Endodermal cell (in vitro differentiated cells): ENCODE results near the gene ACTR6. TPM values are rescaled to one million over a fixed set of nuclear protein-coding genes. Genes with fewer than 3 reads are reported as not detected.

ENCODE experiments used
- DNase-seq: peaks from one replicate; pipeline ENCODE4 v3.0.0-alpha.2; 2017
- H3K27ac ChIP-seq: 2 replicates; pipeline ENCODE4 v1.5.1; 2013; ENCODE audit warnings: mild to moderate bottlenecking, low read depth, low read length, moderate library complexity
- H3K27me3 ChIP-seq: 2 replicates; pipeline ENCODE4 v1.6.1; 2013; ENCODE audit warnings: mild to moderate bottlenecking, low read length, moderate library complexity; ENCODE audit not compliant: insufficient read depth, control insufficient read depth, poor library complexity, severe bottlenecking
- H3K36me3 ChIP-seq: 2 replicates; pipeline ENCODE4 v1.7.0; 2013; ENCODE audit warnings: mild to moderate bottlenecking, low read length, moderate library complexity; ENCODE audit not compliant: control insufficient read depth, insufficient read depth
- H3K4me1 ChIP-seq: one replicate; pipeline ENCODE4 v1.7.0; 2013; ENCODE audit warnings: low read length; ENCODE audit not compliant: control insufficient read depth, insufficient read depth
- H3K4me3 ChIP-seq: 2 replicates; pipeline ENCODE4 v1.5.1; 2013; ENCODE audit warnings: mild to moderate bottlenecking, low read length, moderate library complexity
- H3K9ac ChIP-seq: 2 replicates; pipeline ENCODE4 v1.6.1; 2013; ENCODE audit warnings: mild to moderate bottlenecking, low read length, moderate library complexity; ENCODE audit not compliant: poor library complexity, severe bottlenecking; ENCODE audit errors: extremely low read depth
- H3K9me3 ChIP-seq: 2 replicates; pipeline ENCODE4 v1.6.1; 2013; ENCODE audit warnings: mild to moderate bottlenecking, low read length, moderate library complexity; ENCODE audit not compliant: control insufficient read depth
- H3K27ac Mint-ChIP-seq: 2 replicates; pipeline ENCODE4 v1.8.0; 2020; ENCODE audit warnings: mixed read lengths
- H3K27me3 Mint-ChIP-seq: 2 replicates; pipeline ENCODE4 v1.8.0; 2021; ENCODE audit warnings: mild to moderate bottlenecking, mixed read lengths; ENCODE audit not compliant: insufficient read depth
- H3K36me3 Mint-ChIP-seq: 2 replicates; pipeline ENCODE4 v1.8.0; 2020; ENCODE audit warnings: low read depth, mixed read lengths
- H3K4me1 Mint-ChIP-seq: 2 replicates; pipeline ENCODE4 v1.8.0; 2020; ENCODE audit warnings: mixed read lengths
- H3K4me3 Mint-ChIP-seq: 2 replicates; pipeline ENCODE4 v1.8.0; 2020; ENCODE audit warnings: mild to moderate bottlenecking, moderate library complexity, mixed read lengths
- H3K9me3 Mint-ChIP-seq: 2 replicates; pipeline ENCODE4 v1.8.0; 2020; ENCODE audit warnings: mild to moderate bottlenecking, mixed read lengths
- WGBS, 2 experiments: methylation state at CpG; one replicate each; pipeline versions ENCODE4 v1.1.5 to v1.1.7; 2013; ENCODE audit warnings: missing lambda C conversion rate in 2 of 2, mixed read lengths in 1 of 2; ENCODE audit not compliant: insufficient coverage in 1 of 2, insufficient read length in 1 of 2; 5-methylcytosine and 5-hydroxymethylcytosine counted together
- total RNA-seq, 2 donors: library from RNA; stranded (reverse); fragmentation: NEBNext Ultra II Directional in 1 of 2; extraction: Animal tissue kit (Norgen Biotek cat#: 25700) in 1 of 2; gene quantifications; 2 replicates in 1 of 2; 3 replicates in 1 of 2; pipeline ENCODE4 v1.2.1, GENCODE V29; 2021
- TF ChIP-seq, protein P1 (sequence below): fragments of 200-600 bp; sonication (generic); conservative IDR thresholded peaks from 2 replicates; pipeline ENCODE4 v1.5.0; 2021; ENCODE audit warnings: antibody characterized with exemption, mild to moderate bottlenecking

ACTR6 gene
- total RNA-seq, 2 donors from 2014 or later, result 39.4 to 47.8 TPM

- Mint-ChIP-seq H3K4me3 (no peak overlapping the region), H3K4me1 (no peaks in the 10 kb centered on the region), H3K27me3 (no peaks in the 10 kb centered on the region), H3K27ac (no peak overlapping the region), H3K9me3 (no peaks in the 10 kb centered on the region), H3K36me3 (peaks cover 9% of the 10 kb centered on the region)
- WGBS, 2 experiments, result 88 to 90% methylated on average over 1 to 2 of the region's 2 CpGs
- Histone ChIP-seq H3K9ac (no peak overlapping the region), H3K27me3 (no peaks in the 10 kb centered on the region), H3K4me3 (no peak overlapping the region), H3K9me3 (no peaks in the 10 kb centered on the region), H3K36me3 (peaks cover 10% of the 10 kb centered on the region), H3K27ac (no peak overlapping the region), H3K4me1 (no peaks in the 10 kb centered on the region)
- TF ChIP-seq, protein P1, sequence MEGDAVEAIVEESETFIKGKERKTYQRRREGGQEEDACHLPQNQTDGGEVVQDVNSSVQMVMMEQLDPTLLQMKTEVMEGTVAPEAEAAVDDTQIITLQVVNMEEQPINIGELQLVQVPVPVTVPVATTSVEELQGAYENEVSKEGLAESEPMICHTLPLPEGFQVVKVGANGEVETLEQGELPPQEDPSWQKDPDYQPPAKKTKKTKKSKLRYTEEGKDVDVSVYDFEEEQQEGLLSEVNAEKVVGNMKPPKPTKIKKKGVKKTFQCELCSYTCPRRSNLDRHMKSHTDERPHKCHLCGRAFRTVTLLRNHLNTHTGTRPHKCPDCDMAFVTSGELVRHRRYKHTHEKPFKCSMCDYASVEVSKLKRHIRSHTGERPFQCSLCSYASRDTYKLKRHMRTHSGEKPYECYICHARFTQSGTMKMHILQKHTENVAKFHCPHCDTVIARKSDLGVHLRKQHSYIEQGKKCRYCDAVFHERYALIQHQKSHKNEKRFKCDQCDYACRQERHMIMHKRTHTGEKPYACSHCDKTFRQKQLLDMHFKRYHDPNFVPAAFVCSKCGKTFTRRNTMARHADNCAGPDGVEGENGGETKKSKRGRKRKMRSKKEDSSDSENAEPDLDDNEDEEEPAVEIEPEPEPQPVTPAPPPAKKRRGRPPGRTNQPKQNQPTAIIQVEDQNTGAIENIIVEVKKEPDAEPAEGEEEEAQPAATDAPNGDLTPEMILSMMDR, result no peak
- no peak for DNase-seq
These were observed 21.4 kb upstream of the ACTR6 start for GRCh38 chr12:100179252-100179651.

DNA sequence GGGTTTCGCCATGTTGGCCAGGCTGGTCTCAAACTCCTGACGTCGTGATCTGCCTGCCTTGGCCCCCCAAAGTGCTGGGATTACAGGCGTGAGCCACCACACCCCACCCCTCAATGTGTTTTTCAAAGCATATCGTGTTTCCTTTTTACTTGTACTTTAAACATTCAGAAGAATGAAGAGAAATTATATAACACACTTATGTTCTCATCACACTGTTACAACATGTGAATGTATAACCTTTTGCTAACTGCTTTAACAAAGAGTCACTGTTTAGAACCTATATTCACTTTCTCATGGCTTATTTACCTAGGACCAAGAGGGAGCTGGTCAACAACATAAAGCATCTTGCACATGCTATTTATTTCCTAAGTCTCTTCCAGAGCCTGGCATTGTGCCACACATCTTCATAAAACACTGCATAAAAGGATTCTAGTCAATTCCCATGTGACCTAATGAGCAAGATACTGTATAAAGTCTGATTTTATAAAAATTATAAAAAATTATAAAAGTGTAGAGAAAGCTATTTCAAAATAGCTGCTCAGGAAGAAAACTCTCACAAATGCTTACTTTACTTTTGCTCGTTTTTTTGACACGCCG, 16.0 kb upstream of the ACTR6 start:
- Histone ChIP-seq H3K9ac (no peak overlapping the region), H3K27ac (no peak overlapping the region), H3K4me1 (peaks cover 7% of the 10 kb centered on the region), H3K9me3 (no peaks in the 10 kb centered on the region), H3K27me3 (no peaks in the 10 kb centered on the region), H3K36me3 (peaks cover 4% of the 10 kb centered on the region), H3K4me3 (no peak overlapping the region)
- Mint-ChIP-seq H3K4me3 (no peak overlapping the region), H3K27ac (no peak overlapping the region), H3K36me3 (peaks cover 9% of the 10 kb centered on the region), H3K27me3 (no peaks in the 10 kb centered on the region), H3K4me1 (peaks cover 6% of the 10 kb centered on the region), H3K9me3 (no peaks in the 10 kb centered on the region)
- WGBS, 2 experiments, result 88 to 94% methylated on average over 4 to 8 of the region's 8 CpGs
- no peak for DNase-seq
- TF ChIP-seq, protein P1, result no peak

DNA sequence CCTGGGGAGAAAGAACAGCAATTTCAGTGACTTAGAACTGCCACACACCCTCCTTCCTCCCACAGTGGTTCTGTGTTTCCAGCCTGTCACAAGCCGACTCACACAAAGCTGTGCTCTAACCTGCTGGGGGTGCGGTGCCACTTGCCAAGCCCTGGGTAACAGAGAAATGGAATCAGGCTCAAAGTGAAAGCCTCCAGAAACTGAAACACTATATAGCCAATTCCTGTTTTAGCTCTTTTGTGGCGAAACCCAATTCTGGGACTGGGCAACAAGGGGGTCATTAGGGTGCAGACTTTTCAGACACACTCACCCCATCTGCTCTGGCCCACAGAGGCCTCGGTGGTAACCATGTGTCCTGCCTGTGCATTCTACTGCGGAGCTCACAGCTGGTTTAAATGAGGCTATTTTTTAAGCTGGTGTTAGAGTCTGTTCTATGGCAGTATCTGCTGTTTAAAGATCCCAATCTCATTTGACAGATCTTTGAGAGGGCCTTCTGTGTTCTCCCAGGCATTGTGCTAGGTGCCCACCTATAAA, 15.2 kb upstream of the ACTR6 start:
- H3K27ac Mint-ChIP-seq, result no peak overlapping the region
- H3K4me3 Mint-ChIP-seq, result no peak overlapping the region
- WGBS, 2 experiments, result 90% methylated on average over 4 to 5 of the region's 5 CpGs
- Histone ChIP-seq H3K4me1 (peaks cover 7% of the 10 kb centered on the region), H3K9me3 (no peaks in the 10 kb centered on the region), H3K27ac (no peak overlapping the region), H3K36me3 (peaks cover 2% of the 10 kb centered on the region), H3K9ac (no peak overlapping the region), H3K4me3 (no peak overlapping the region), H3K27me3 (no peaks in the 10 kb centered on the region)
- H3K27me3 Mint-ChIP-seq, result no peaks in the 10 kb centered on the region
- peaks cover 9% of the 10 kb centered on the region for H3K36me3 Mint-ChIP-seq
- TF ChIP-seq, protein P1, result no peak
- no peaks in the 10 kb centered on the region for H3K9me3 Mint-ChIP-seq
- no peak for DNase-seq
- H3K4me1 Mint-ChIP-seq, result peaks cover 6% of the 10 kb centered on the region
